SK-N-MC (cell line): Measurements from ENCODE around the gene AAK1.

ENCODE experiments used
- EZH2 ChIP-seq: fragments of 200-600 bp; sonication (generic); IDR thresholded peaks from one replicate; pipeline ENCODE4 v1.6.1; 2017; ENCODE audit warnings: antibody characterized with exemption
- POLR2AphosphoS5 ChIP-seq: IDR thresholded peaks from 2 replicates; pipeline ENCODE4 v1.6.1; 2012; ENCODE audit warnings: mild to moderate bottlenecking, low read depth, low read length, borderline replicate concordance

GRCh38 chr2:69625078-69625795, 18.3 kb downstream of the AAK1 start:
- TF ChIP-seq EZH2 (no peak), POLR2AphosphoS5 (no peak)
